ENCODE data around the gene RTN4RL1. TPM values are rescaled to one million over a fixed set of nuclear protein-coding genes. Genes with fewer than 3 reads are reported as not detected.
"Not testable (repeated sequence)": the region's sequence is repeated elsewhere in the genome, so short reads cannot be mapped to it uniquely, and the experiment has no call there.

The RTN4RL1 gene
- total and polyA plus RNA-seq, 4 donors = 0.65 to 7.3 (median 2.4) TPM

GRCh38 chr17:1985686-1986085 lies 39.4 kb downstream of the RTN4RL1 start:
- WGBS, 2 donors = 84 to 85% methylated on average over 4 of the region's 4 CpGs
- Histone ChIP-seq H3K27ac (ENCODE audit: low read depth in 1 of 2, low read length in 1 of 2) (no peak overlapping the region), H3K27me3 (ENCODE audit: control insufficient read depth in 3 of 3, insufficient read depth in 3 of 3, low read length in 2 of 3) (peaks cover 0 to 3% (median 2%) of the 10 kb centered on the region in 3 donors), H3K4me3 (no peak overlapping the region), H3K4me1 (ENCODE audit: control insufficient read depth in 5 of 5, insufficient read depth in 5 of 5, low read length in 5 of 5) (no peaks in the 10 kb centered on the region), H3K36me3 (ENCODE audit: control insufficient read depth in 4 of 4, insufficient read depth in 4 of 4, low read length in 4 of 4) (no peaks in the 10 kb centered on the region), H3K9ac (ENCODE audit: insufficient read depth in 1 of 2, low read length in 2 of 2) (no peak overlapping the region), H3K9me3 (ENCODE audit: control insufficient read depth in 4 of 4, insufficient read depth in 3 of 4, low read length in 3 of 4) (no peaks in the 10 kb centered on the region)
- TF ChIP-seq, protein P1, sequence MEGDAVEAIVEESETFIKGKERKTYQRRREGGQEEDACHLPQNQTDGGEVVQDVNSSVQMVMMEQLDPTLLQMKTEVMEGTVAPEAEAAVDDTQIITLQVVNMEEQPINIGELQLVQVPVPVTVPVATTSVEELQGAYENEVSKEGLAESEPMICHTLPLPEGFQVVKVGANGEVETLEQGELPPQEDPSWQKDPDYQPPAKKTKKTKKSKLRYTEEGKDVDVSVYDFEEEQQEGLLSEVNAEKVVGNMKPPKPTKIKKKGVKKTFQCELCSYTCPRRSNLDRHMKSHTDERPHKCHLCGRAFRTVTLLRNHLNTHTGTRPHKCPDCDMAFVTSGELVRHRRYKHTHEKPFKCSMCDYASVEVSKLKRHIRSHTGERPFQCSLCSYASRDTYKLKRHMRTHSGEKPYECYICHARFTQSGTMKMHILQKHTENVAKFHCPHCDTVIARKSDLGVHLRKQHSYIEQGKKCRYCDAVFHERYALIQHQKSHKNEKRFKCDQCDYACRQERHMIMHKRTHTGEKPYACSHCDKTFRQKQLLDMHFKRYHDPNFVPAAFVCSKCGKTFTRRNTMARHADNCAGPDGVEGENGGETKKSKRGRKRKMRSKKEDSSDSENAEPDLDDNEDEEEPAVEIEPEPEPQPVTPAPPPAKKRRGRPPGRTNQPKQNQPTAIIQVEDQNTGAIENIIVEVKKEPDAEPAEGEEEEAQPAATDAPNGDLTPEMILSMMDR (IDR thresholded peaks at IDR 0.05; ENCODE audit: control extremely low read depth, extremely low read depth) = no peak
- DNase-seq (no peak), ATAC-seq (ENCODE audit: insufficient read depth, low FRiP score) (no peak)

DNA sequence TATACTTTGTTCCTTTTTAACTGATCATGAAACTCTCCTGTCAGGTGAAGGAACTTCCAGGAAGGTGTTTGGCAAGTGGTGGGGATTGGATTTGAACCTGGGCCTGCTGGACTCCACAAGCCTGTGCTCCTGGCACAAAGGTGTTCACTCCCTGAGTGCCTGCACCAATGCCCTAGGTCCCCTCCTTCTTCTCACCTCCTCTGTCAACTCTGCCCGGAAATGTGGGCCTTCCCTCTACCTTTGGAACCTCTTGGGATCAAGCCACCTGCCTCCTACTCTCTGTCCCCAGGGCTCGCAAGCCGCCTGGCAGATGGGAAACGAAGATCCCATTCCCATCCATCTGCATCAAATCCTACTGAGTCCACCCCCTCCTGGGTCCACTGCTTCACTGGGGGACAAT lies 40.0 kb downstream of the RTN4RL1 start:
- TF ChIP-seq, protein P1 (IDR thresholded peaks at IDR 0.05; ENCODE audit: control extremely low read depth, extremely low read depth) = no peak
- Histone ChIP-seq H3K27me3 (ENCODE audit: control insufficient read depth in 3 of 3, insufficient read depth in 3 of 3, low read length in 2 of 3) (peaks cover 0 to 3% (median 2%) of the 10 kb centered on the region in 3 donors), H3K9ac (ENCODE audit: insufficient read depth in 1 of 2, low read length in 2 of 2) (no peak overlapping the region), H3K27ac (ENCODE audit: low read depth in 1 of 2, low read length in 1 of 2) (no peak overlapping the region), H3K36me3 (ENCODE audit: control insufficient read depth in 4 of 4, insufficient read depth in 4 of 4, low read length in 4 of 4) (no peaks in the 10 kb centered on the region), H3K4me1 (ENCODE audit: control insufficient read depth in 5 of 5, insufficient read depth in 5 of 5, low read length in 5 of 5) (no peaks in the 10 kb centered on the region), H3K4me3 (no peak overlapping the region), H3K9me3 (ENCODE audit: control insufficient read depth in 4 of 4, insufficient read depth in 3 of 4, low read length in 3 of 4) (no peaks in the 10 kb centered on the region)
- ATAC-seq (ENCODE audit: insufficient read depth, low FRiP score) = no peak
- WGBS, 2 donors = 95 to 99% methylated on average over 4 of the region's 4 CpGs
- no peak for DNase-seq

GRCh38 chr17:1982793-1983366 lies 42.3 kb downstream of the RTN4RL1 start:
- H3K9ac ChIP-seq (ENCODE audit: insufficient read depth in 1 of 2, low read length in 2 of 2); DNase-seq; H3K9me3 ChIP-seq (ENCODE audit: control insufficient read depth in 4 of 4, insufficient read depth in 3 of 4, low read length in 3 of 4); ATAC-seq (ENCODE audit: insufficient read depth, low FRiP score); H3K4me3 ChIP-seq; H3K27ac ChIP-seq (ENCODE audit: low read depth in 1 of 2, low read length in 1 of 2); H3K36me3 ChIP-seq (ENCODE audit: control insufficient read depth in 4 of 4, insufficient read depth in 4 of 4, low read length in 4 of 4); H3K4me1 ChIP-seq (ENCODE audit: control insufficient read depth in 5 of 5, insufficient read depth in 5 of 5, low read length in 5 of 5): not testable (repeated sequence)
- H3K27me3 ChIP-seq (ENCODE audit: control insufficient read depth in 3 of 3, insufficient read depth in 3 of 3, low read length in 2 of 3) = peaks cover 0 to 11% (median 11%) of the 10 kb centered on the region in 3 donors
- WGBS, 2 donors = 82 to 93% methylated on average over 12 to 13 of the region's 13 CpGs

- DNase-seq (no peak), ATAC-seq (ENCODE audit: insufficient read depth, low FRiP score) (no peak)
- WGBS, 2 donors = 89 to 92% methylated on average over 8 of the region's 8 CpGs
- TF ChIP-seq, protein P1 (IDR thresholded peaks at IDR 0.05; ENCODE audit: control extremely low read depth, extremely low read depth) = no peak
- Histone ChIP-seq H3K36me3 (ENCODE audit: control insufficient read depth in 4 of 4, insufficient read depth in 4 of 4, low read length in 4 of 4) (no peaks in the 10 kb centered on the region), H3K27ac (ENCODE audit: low read depth in 1 of 2, low read length in 1 of 2) (no peak overlapping the region), H3K9ac (ENCODE audit: insufficient read depth in 1 of 2, low read length in 2 of 2) (no peak overlapping the region), H3K4me1 (ENCODE audit: control insufficient read depth in 5 of 5, insufficient read depth in 5 of 5, low read length in 5 of 5) (no peaks in the 10 kb centered on the region), H3K27me3 (ENCODE audit: control insufficient read depth in 3 of 3, insufficient read depth in 3 of 3, low read length in 2 of 3) (peaks cover 0 to 27% (median 19%) of the 10 kb centered on the region in 3 donors), H3K9me3 (ENCODE audit: control insufficient read depth in 4 of 4, insufficient read depth in 3 of 4, low read length in 3 of 4) (no peaks in the 10 kb centered on the region), H3K4me3 (no peak overlapping the region)
These were observed 44.4 kb downstream of the RTN4RL1 start for GRCh38 chr17:1980665-1981250.
